Stimulated activated memory B cell treated with anti-CD40 and anti-IgM and Interleukin-4, amounts not matched to agents 10 μg/mL and 1 μg/mL and 100 μg/mL, for 72 hours (primary cell): ENCODE data around the gene TXNRD3.
"Not testable (repeated sequence)": the region's sequence is repeated elsewhere in the genome, so short reads cannot be mapped to it uniquely, and the experiment has no call there.

Experiments used
- ATAC-seq: fragments of 150-1000 bp; cut with Tn5 transposase; 2 replicates; pipeline ENCODE4 v1.10.0; 2021
- H3K27ac Mint-ChIP-seq: one replicate; pipeline ENCODE4 v1.8.0; 2022; ENCODE audit warnings: mild to moderate bottlenecking, mixed read lengths
- H3K27me3 Mint-ChIP-seq: one replicate; pipeline ENCODE4 v1.8.0; 2022; ENCODE audit warnings: mixed read lengths
- H3K36me3 Mint-ChIP-seq: one replicate; pipeline ENCODE4 v1.8.0; 2022; ENCODE audit warnings: mixed read lengths
- H3K4me1 Mint-ChIP-seq: one replicate; pipeline ENCODE4 v1.8.0; 2022; ENCODE audit warnings: mixed read lengths
- H3K4me3 Mint-ChIP-seq: one replicate; pipeline ENCODE4 v1.8.0; 2022; ENCODE audit warnings: mild to moderate bottlenecking, moderate library complexity, mixed read lengths
- H3K9me3 Mint-ChIP-seq: one replicate; pipeline ENCODE4 v1.8.0; 2022; ENCODE audit warnings: mixed read lengths

TXNRD3 gene

DNA sequence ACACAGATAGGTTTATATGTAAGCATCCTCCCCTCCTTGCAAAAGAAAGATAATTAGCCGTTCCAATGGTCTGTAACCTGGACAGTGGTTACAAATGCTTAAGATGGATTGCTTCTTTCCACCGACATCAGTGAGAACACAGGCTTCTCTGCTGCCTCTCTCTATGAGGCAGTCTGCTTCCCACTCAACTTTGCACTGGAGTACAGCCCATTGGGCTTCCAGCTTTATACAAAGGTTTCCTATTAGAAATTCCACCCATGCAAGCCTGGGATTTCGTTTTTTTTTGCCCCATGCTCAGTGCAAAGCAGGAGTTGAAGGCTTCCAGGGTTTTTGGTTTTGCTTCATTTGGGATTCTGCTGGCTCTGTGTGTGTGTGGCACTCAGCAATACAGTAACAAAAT, 48.9 kb downstream of the TXNRD3 start:
- Mint-ChIP-seq H3K9me3 (no peaks in the 10 kb centered on the region), H3K27ac (no peak overlapping the region), H3K4me1 (no peaks in the 10 kb centered on the region), H3K27me3 (peaks cover 22% of the 10 kb centered on the region), H3K4me3 (no peak overlapping the region), H3K36me3 (no peaks in the 10 kb centered on the region)
- no peak for ATAC-seq

DNA sequence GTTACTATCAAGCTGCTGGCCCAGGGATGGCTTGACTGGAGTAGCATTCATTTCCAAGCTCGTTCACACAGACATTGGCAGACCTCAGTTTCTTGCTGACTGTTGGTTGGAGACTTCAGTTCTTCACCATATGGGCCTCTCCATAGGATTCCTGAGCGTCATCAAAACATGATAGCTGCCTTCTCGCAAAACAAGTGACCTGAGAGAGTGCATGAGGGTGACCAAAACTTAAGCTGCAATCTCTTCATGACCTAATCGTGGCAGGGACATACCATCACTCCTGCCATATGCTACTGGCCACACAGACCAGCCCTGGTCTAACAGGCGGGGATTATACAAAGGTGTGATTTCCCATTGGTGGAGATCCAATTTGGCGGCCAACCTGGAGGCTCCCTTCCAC, 50.2 kb downstream of the TXNRD3 start:
- Mint-ChIP-seq H3K27me3 (peaks cover 31% of the 10 kb centered on the region), H3K9me3 (no peaks in the 10 kb centered on the region), H3K36me3 (no peaks in the 10 kb centered on the region), H3K4me1 (no peaks in the 10 kb centered on the region), H3K4me3 (no peak overlapping the region), H3K27ac (no peak overlapping the region)
- ATAC-seq = no peak

DNA sequence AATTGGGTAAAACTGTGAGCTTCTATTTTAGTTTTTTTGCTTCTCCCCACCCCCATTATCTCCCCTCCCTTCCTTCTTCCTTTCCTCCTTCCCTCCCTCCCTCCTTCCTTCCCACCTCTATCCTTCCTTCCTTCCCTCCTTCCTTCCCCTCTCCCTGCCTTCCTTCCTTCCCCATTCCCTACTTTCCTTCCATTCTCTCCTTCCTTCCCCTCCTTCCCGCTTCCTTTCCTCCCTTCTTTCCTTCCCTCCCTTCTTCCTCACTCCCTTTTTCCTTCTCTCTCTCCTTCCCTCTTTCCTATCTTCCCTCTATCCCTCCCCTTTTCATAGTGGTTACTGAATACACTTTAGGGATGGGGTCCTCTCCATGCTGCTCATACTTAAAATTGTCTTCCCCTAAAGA, 55.8 kb downstream of the TXNRD3 start:
- ATAC-seq = no peak
- Mint-ChIP-seq H3K4me3 (no peak overlapping the region), H3K9me3 (peaks cover 4% of the 10 kb centered on the region), H3K27me3 (peaks cover 42% of the 10 kb centered on the region), H3K4me1 (no peaks in the 10 kb centered on the region), H3K27ac (no peak overlapping the region), H3K36me3 (no peaks in the 10 kb centered on the region)

DNA sequence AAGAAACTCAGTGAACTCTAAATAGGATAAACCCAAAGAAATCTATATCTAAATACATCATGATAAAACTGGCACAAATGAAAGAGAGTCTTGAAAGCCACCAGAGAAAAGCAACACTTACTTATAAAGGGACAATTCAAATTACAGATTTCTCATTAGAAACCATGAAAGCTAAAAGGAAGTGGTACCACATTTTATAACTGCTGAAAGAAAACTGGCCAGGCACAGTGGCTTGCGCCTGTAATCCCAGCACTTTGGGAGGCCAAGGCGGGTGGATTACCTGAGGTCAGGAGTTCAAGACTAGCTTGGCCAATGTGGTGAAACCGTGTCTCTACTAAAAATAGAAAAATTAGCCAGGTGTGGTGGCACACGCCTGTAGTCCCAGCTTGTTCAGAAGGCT, 59.4 kb downstream of the TXNRD3 start:
- peaks cover 39% of the 10 kb centered on the region for H3K27me3 Mint-ChIP-seq
- not testable (repeated sequence) for H3K27ac Mint-ChIP-seq

DNA sequence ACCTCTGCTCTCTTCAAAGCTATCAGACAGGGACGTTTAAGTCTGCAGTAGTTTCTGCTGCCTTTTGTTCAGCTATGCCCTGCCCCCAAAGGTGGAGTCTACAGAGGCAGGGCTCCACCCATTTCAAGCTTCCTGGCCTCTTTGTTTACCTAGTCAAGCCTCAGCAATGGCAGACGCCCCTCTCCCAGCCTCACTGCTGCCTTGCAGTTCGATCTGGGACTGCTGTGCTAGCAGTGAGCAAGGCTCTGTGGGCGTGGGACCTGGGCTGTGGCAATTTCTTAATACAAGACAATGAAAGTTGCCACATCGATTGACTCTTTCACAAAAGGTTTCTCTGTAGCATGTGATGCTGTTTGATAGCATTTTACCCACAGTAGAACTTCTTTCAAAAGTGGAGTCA, 63.4 kb downstream of the TXNRD3 start:
- not testable (repeated sequence) for ATAC-seq, H3K36me3 Mint-ChIP-seq, H3K4me1 Mint-ChIP-seq, H3K9me3 Mint-ChIP-seq, H3K27ac Mint-ChIP-seq, H3K4me3 Mint-ChIP-seq
- H3K27me3 Mint-ChIP-seq = peaks cover 43% of the 10 kb centered on the region

More for the DNA sequence above, 59.4 kb downstream of the TXNRD3 start:
- H3K4me1 Mint-ChIP-seq, H3K36me3 Mint-ChIP-seq, ATAC-seq, H3K4me3 Mint-ChIP-seq, H3K9me3 Mint-ChIP-seq: not testable (repeated sequence)

DNA sequence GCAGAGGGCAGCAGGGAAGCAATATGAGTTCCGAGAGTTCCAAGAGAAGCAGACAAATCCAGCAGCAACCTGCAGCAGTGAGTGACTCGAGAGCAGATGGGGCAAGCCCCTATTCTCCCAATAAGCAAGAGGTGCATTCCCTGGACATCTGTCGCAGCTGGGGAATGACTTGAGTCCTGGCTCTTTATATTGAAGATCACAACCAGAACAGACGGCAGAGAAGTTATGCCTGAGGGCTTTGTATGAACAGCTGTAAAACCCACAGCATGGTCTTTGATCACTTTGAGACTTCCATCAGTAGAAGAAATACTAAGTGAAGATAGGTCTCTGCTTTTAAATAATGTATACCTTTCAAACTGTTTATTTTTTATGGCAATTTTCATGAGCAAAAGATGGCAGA, 72.6 kb downstream of the TXNRD3 start:
- Mint-ChIP-seq H3K4me1 (no peaks in the 10 kb centered on the region), H3K4me3 (no peak overlapping the region), H3K36me3 (no peaks in the 10 kb centered on the region), H3K9me3 (peaks cover 5% of the 10 kb centered on the region), H3K27me3 (peaks cover 35% of the 10 kb centered on the region), H3K27ac (no peak overlapping the region)
- no peak for ATAC-seq

DNA sequence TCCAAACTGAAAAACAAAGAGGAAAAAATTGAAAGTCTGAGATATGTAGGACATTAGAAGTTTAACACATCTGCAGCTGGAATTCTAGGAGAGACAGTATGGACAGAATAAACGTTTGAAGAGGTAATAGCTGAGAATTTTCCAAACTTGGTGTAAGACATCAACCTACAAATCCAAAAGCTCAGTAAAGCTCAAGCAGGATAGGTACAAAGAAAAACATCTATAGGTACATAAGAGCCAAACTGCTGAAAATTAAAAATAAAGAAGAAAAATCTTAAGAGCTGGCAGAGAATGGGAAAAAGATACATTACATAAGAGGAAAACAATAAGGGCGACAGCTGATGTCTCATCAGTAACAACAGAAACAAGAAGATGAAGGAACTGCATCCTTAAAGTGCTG, 73.4 kb downstream of the TXNRD3 start:
- Mint-ChIP-seq H3K4me3 (no peak overlapping the region), H3K27ac (no peak overlapping the region), H3K4me1 (no peaks in the 10 kb centered on the region), H3K27me3 (peaks cover 41% of the 10 kb centered on the region), H3K9me3 (peaks cover 5% of the 10 kb centered on the region), H3K36me3 (no peaks in the 10 kb centered on the region)
- no peak for ATAC-seq

DNA sequence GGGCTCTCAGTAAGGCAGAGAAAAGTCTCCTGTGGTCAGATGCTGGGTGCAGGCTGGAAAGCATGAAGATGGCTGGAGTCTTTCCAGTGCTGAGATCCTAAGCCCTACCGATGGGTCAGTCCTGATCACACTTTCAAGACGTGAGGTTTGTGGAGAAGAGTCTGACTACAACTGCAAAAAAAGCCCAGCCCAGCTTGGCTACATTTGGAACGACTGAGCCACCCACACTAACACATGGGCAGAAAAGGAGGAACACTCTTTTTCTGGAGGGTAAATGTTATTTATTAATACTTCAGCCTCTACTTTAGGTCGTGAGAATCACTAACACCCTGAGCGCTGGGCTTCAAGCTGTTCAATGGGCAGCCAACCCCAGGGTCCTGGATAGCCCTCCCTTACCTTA, 74.2 kb downstream of the TXNRD3 start:
- no peaks in the 10 kb centered on the region for H3K4me1 Mint-ChIP-seq
- H3K36me3 Mint-ChIP-seq = no peaks in the 10 kb centered on the region
- no peak overlapping the region for H3K27ac Mint-ChIP-seq
- ATAC-seq = no peak
- peaks cover 5% of the 10 kb centered on the region for H3K9me3 Mint-ChIP-seq
- H3K4me3 Mint-ChIP-seq = no peak overlapping the region
- peaks cover 41% of the 10 kb centered on the region for H3K27me3 Mint-ChIP-seq

DNA sequence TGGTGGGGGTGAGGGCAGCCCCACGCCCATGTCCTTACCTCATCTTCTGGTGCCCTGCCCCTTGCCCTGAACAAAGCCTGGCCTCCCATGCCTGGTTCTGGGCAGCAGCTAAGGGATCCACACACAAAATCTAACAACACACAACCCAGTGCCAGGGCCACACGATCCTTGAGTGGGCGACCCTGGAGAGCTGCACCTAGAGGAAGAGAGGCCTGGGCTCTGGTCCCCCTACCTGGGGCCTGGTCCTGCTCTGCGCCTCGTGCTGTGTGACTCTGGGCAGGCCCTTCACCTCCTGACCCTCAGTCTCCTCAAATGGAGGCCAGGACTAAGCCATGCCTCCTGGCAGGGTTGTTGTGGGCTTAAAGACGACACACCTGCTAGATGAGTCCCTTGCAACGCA, 76.2 kb downstream of the TXNRD3 start:
- peak; percentile 42 for ATAC-seq

DNA sequence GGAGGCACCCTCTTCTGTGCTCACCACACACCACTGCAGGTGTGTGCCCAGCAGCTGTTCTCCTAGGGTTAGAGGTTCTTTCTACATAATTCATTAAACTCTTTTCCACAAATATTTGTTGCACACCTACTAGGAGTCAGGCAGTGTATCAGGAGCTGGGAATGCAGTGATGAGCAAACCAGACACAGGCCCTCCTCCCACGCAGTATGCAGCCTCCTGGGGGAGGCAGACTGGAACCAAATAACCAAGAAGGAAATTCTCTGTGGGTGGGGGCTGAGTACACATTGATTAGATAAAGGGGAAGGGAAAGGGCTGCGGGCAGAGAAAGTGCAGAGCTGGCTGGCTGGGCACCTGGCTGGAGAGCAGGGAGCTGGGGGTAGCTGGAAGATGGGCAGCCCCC, 77.7 kb downstream of the TXNRD3 start:
- ATAC-seq = no peak
- H3K36me3 Mint-ChIP-seq = no peaks in the 10 kb centered on the region
- no peaks in the 10 kb centered on the region for H3K9me3 Mint-ChIP-seq
- no peak overlapping the region for H3K27ac Mint-ChIP-seq
- peaks cover 58% of the 10 kb centered on the region for H3K27me3 Mint-ChIP-seq
- H3K4me3 Mint-ChIP-seq = no peak overlapping the region
- no peaks in the 10 kb centered on the region for H3K4me1 Mint-ChIP-seq

More for the DNA sequence above, 76.2 kb downstream of the TXNRD3 start:
- H3K36me3 Mint-ChIP-seq = no peaks in the 10 kb centered on the region
- H3K27ac Mint-ChIP-seq = no peak overlapping the region
- no peaks in the 10 kb centered on the region for H3K9me3 Mint-ChIP-seq
- H3K4me3 Mint-ChIP-seq = no peak overlapping the region
- H3K27me3 Mint-ChIP-seq = peaks cover 47% of the 10 kb centered on the region
- no peaks in the 10 kb centered on the region for H3K4me1 Mint-ChIP-seq

DNA sequence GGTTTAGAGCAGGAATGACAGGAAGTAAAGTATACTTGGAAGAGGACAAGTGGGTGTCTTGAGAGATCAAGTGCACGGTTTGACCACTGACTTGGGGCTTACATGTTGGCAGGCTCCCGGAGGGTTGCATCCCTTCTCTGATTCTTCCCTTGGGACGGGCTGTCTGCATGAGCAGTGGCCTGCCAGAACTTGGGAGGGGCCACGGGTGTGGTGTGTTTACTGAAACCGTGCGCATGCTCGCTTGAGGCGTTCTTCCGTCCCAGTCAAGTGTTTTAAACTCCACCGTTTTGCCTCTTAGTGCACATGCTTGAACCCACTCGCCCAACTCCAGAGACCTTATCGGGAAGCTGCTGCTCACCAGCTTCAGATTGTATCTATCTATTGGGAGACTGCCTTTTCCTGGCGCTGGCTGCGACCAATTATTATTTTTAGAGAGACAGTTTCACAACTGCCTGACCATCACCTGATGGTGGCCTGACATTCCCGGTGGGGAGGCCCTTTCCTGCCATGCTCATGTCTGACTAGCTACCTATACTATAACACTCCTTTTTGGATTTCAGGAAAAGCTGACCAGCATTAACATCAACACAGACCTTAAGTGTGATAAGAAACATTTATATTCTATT, 81.3 kb downstream of the TXNRD3 start:
- Mint-ChIP-seq H3K4me1 (no peaks in the 10 kb centered on the region), H3K9me3 (no peaks in the 10 kb centered on the region), H3K4me3 (no peak overlapping the region), H3K36me3 (no peaks in the 10 kb centered on the region), H3K27me3 (peaks cover 36% of the 10 kb centered on the region), H3K27ac (no peak overlapping the region)
- no peak for ATAC-seq

DNA sequence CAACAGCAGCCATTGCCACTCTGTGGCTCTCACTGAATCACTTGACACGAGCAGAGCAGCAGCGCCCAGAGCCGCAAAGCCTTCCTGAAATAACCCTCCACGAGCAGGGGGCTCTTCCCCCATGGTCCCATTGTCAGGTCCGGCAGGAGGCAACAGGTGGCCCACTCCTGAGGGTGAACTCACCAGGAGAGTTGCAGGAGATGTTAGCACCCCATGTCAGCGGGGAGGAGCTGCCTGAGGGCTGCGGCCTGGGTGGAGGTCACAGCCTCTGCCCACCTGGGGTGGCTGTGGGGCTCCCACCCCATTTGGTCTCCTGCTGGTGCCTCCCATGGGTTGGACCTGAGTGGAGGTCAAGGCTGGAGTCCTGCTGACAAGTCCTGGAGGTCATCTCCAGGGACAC, 83.8 kb downstream of the TXNRD3 start:
- Mint-ChIP-seq H3K36me3 (no peaks in the 10 kb centered on the region), H3K27me3 (peaks cover 43% of the 10 kb centered on the region), H3K9me3 (no peaks in the 10 kb centered on the region)

DNA sequence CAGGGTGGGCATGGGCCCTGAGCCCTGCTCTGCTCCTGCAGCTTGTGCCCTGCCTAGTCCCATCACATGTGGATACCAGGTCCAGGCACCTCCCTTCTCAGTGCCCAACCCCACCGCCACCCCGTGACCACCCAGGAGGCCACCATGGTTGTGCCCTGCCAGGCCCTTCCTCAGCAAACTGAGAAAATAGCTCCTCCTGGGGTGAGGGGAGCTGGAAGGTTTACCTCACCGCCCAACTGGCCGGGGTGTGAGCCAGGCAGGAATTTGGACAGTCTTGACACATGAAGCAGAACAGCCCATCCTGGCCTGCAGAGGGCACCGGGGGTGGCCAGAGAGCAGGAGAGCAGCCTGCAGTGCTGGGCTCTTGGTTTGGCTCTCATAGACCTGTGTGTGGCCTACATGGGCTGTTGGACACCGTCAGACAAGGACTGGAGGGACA, 84.8 kb downstream of the TXNRD3 start:
- Mint-ChIP-seq H3K27ac (no peak overlapping the region), H3K36me3 (no peaks in the 10 kb centered on the region), H3K4me1 (no peaks in the 10 kb centered on the region), H3K27me3 (peaks cover 52% of the 10 kb centered on the region), H3K9me3 (no peaks in the 10 kb centered on the region), H3K4me3 (no peak overlapping the region)
- ATAC-seq = peak; percentile 28

More for the DNA sequence above, 83.8 kb downstream of the TXNRD3 start:
- Mint-ChIP-seq H3K4me1 (no peaks in the 10 kb centered on the region), H3K27ac (no peak overlapping the region), H3K4me3 (no peak overlapping the region)
- no peak for ATAC-seq

DNA sequence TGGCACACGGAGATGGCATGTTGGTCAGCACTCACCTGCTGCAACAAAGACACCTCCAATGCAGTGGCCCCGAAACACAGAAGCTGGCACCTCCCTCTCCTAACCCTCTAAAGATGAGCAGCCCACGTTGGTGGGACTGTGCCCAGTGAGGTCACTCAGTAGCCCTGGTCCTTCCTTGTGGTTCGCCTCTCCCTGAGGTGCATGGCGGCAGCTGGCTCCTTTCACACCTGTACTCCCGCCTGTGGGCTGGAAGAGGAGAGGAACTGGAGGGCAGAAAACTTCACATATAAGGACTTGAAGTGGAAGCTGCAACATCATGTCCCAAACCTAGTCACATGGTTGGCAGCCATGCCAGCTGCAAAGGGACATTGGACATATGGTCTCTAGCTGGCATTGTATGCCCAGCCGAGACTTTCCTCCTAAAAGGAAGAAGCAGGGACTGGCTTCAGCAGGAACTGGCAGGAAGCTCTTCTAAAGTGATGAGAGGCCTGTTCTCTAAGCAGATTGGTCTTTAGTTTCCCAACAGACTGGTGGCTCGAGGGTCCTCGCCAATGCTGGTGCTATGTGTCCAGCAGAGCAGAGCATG, 85.4 kb downstream of the TXNRD3 start:
- H3K36me3 Mint-ChIP-seq = no peaks in the 10 kb centered on the region
- H3K27ac Mint-ChIP-seq = no peak overlapping the region
- no peaks in the 10 kb centered on the region for H3K9me3 Mint-ChIP-seq
- H3K27me3 Mint-ChIP-seq = peaks cover 53% of the 10 kb centered on the region
- no peak for ATAC-seq
- H3K4me3 Mint-ChIP-seq = no peak overlapping the region
- no peaks in the 10 kb centered on the region for H3K4me1 Mint-ChIP-seq

DNA sequence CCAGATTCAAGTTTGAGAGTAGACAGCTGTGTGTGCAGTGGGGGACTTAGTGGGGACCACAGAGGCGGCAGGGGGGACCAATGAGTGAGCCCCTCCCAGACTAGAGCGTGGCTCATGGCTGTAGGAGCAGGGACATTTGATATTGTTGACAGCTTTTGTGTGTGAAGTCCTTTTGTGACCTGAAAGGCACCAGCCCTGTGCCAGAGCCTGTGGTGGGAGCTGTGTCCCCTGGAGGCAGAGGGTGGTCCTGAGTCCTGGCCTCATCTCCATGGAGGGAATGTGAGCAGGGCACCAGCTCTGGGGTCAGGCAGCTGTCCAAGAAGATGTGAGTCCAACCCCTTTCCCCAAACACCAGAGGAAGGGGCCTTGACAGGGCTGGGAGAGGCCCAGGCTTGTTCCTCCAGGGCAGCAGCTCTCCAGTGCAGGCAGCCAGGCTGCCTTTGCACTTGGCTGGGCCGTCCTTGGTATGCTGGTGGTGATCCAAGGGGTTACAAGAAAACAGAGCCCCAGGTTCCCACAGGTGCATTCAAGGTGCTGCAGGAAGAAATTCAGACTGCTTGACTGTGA, 86.1 kb downstream of the TXNRD3 start:
- Mint-ChIP-seq H3K36me3 (no peaks in the 10 kb centered on the region), H3K4me3 (no peak overlapping the region), H3K27ac (no peak overlapping the region), H3K4me1 (no peaks in the 10 kb centered on the region), H3K27me3 (peaks cover 48% of the 10 kb centered on the region), H3K9me3 (no peaks in the 10 kb centered on the region)
- ATAC-seq = no peak

DNA sequence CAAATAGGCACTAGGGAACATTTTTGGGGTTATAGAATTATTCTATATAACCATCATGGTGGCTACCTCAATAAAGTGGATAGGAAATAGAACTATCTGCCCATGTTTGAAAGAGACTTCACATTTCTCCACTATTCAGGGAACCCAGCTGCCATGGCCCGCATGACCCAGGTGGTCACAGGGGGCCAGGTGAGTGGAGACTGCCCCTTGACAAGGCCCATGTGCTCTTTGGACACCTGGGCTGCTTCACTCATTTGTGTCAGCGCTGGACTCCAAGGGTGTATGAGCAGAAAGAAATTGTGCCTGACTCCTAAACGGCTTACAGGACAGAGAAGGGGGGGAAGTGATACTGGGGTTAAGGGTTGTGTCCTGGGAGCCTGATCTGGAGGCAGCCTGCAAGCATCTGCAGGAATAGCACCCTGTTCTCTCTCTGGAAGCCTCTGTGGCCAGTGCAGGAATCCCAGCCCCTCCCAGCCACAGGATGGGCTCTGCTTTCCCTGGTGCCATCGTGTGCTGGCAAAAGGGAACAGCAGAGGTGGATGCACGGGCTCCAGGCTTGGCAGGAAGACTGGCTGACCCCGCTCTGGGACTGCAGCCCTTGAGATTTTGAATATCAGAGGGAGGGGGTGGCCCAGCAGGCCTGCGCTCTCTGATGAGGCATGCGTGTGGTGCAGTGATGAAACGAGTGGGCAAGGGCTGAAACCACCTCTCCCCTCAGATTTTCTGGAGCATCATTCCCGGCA, 87.1 kb downstream of the TXNRD3 start:
- Mint-ChIP-seq H3K27ac (no peak overlapping the region), H3K4me1 (no peaks in the 10 kb centered on the region), H3K36me3 (no peaks in the 10 kb centered on the region), H3K27me3 (peaks cover 38% of the 10 kb centered on the region), H3K4me3 (no peak overlapping the region), H3K9me3 (peaks cover 4% of the 10 kb centered on the region)
- no peak for ATAC-seq
